Right hindlimb (tissue), 1 donor: ENCODE data around the gene TNS3.

Experiments used
- DNase-seq: peaks from one replicate; pipeline ENCODE4 v3.0.0-alpha.2; 2018

The TNS3 gene

GRCh38 chr7:47335071-47335470, 246.8 kb downstream of the TNS3 start:
- DNase-seq = no peak

GRCh38 chr7:47333959-47334358, 248.0 kb downstream of the TNS3 start:
- DNase-seq = no peak

GRCh38 chr7:47333554-47333887, 248.4 kb downstream of the TNS3 start:
- no peak for DNase-seq

GRCh38 chr7:47332681-47333553, 249.0 kb downstream of the TNS3 start:
- no peak for DNase-seq

GRCh38 chr7:47332213-47332612, 249.7 kb downstream of the TNS3 start:
- DNase-seq = no peak

GRCh38 chr7:47331179-47331565, 250.7 kb downstream of the TNS3 start:
- no peak for DNase-seq

- no peak for DNase-seq
Observed at GRCh38 chr7:47330561-47331178, 251.2 kb downstream of the TNS3 start.

- no peak for DNase-seq
Observed at GRCh38 chr7:47330026-47330425, 251.9 kb downstream of the TNS3 start.

- no peak for DNase-seq
Observed at GRCh38 chr7:47329320-47329926, 252.5 kb downstream of the TNS3 start.

GRCh38 chr7:47328392-47329319, 253.3 kb downstream of the TNS3 start:
- DNase-seq = no peak

- DNase-seq = peak; percentile 94
Observed at GRCh38 chr7:47327698-47328391, 254.1 kb downstream of the TNS3 start.

GRCh38 chr7:47327346-47327697, 254.6 kb downstream of the TNS3 start:
- no peak for DNase-seq

- peak; percentile 82 for DNase-seq
Observed at GRCh38 chr7:47326808-47327207, 255.1 kb downstream of the TNS3 start.

GRCh38 chr7:47326220-47326619, 255.7 kb downstream of the TNS3 start:
- DNase-seq = no peak

- no peak for DNase-seq
Observed at GRCh38 chr7:47325337-47325736, 256.6 kb downstream of the TNS3 start.

GRCh38 chr7:47323904-47324303, 258.0 kb downstream of the TNS3 start:
- no peak for DNase-seq

- no peak for DNase-seq
Observed at GRCh38 chr7:47322731-47323130, 259.2 kb downstream of the TNS3 start.

GRCh38 chr7:47320296-47320695, 261.6 kb downstream of the TNS3 start:
- DNase-seq = no peak

GRCh38 chr7:47318395-47319182, 263.3 kb downstream of the TNS3 start:
- no peak for DNase-seq

GRCh38 chr7:47317487-47317886, 264.4 kb downstream of the TNS3 start:
- no peak for DNase-seq

- peak; percentile 79 for DNase-seq
Observed at GRCh38 chr7:47314728-47315607, 266.9 kb downstream of the TNS3 start.
